HepG2 (cell line): ENCODE data around the gene CEBPB. TPM values are rescaled to one million over a fixed set of nuclear protein-coding genes. Genes with fewer than 3 reads are reported as not detected.
A peak's percentile ranks its signal among the peaks of the same experiment; 100 is the strongest.

Experiments used
- ELF1 ChIP-seq: sonication (generic); formaldehyde crosslinking; IDR thresholded peaks from 2 replicates; pipeline ENCODE4 v1.4.0; 2020; ENCODE audit warnings: missing genetic modification reagents
- EP300 ChIP-seq, 3 experiments: sonication (generic) in 1 of 3; formaldehyde crosslinking in 1 of 3; IDR thresholded peaks; 2 replicates each; pipeline versions ENCODE4 v1.5.1 to v1.6.1; 2011 to 2020; ENCODE audit warnings: low read depth in 2 of 3, low read length in 2 of 3, borderline replicate concordance in 1 of 3, improper control_type of control experiment in 1 of 3, mild to moderate bottlenecking in 1 of 3, missing genetic modification reagents in 1 of 3, moderate library complexity in 1 of 3
- KAT7 ChIP-seq: IDR thresholded peaks from 2 replicates; pipeline ENCODE4 v1.6.1; 2018; ENCODE audit warnings: borderline replicate concordance, missing compliant biosample characterization
- KMT2B ChIP-seq: IDR thresholded peaks from 2 replicates; pipeline ENCODE4 v1.6.1; 2016; ENCODE audit warnings: missing genetic modification reagents, missing compliant biosample characterization
- NCOA1 ChIP-seq: sonication (generic); formaldehyde crosslinking; IDR thresholded peaks from 2 replicates; pipeline ENCODE4 v1.9.0; 2021; ENCODE audit warnings: missing genetic modification reagents
- NR2C2 ChIP-seq: sonication (generic); formaldehyde crosslinking; IDR thresholded peaks from 2 replicates; pipeline ENCODE4 v1.4.0; 2020; ENCODE audit warnings: missing genetic modification reagents, mild to moderate bottlenecking, moderate library complexity, borderline replicate concordance
- PAF1 ChIP-seq: IDR thresholded peaks from 2 replicates; pipeline ENCODE4 v1.6.1; 2016; ENCODE audit warnings: missing genetic modification reagents, missing compliant biosample characterization
- PAWR ChIP-seq: sonication (generic); formaldehyde crosslinking; IDR thresholded peaks from 2 replicates; pipeline ENCODE4 v1.4.0; 2020; ENCODE audit warnings: missing genetic modification reagents, mild to moderate bottlenecking, borderline replicate concordance
- PHF21A ChIP-seq: sonication (generic); formaldehyde crosslinking; IDR thresholded peaks from 2 replicates; pipeline ENCODE4 v1.5.0; 2020; ENCODE audit warnings: mild to moderate bottlenecking, missing genetic modification reagents
- REPIN1 ChIP-seq: sonication (generic); formaldehyde crosslinking; IDR thresholded peaks from 2 replicates; pipeline ENCODE4 v1.8.0; 2022; ENCODE audit warnings: missing genetic modification reagents, low read depth, mild to moderate bottlenecking, borderline replicate concordance
- SRSF9 ChIP-seq: fragments of 200-400 bp; formaldehyde crosslinking; IDR thresholded peaks from 2 replicates; pipeline ENCODE4 v1.6.1; 2018; ENCODE audit warnings: borderline replicate concordance, mild to moderate bottlenecking, low read depth, low read length; ENCODE audit not compliant: insufficient read depth, poor library complexity, severe bottlenecking
- ZFP36 ChIP-seq: fragments of 150-350 bp; IDR thresholded peaks from 2 replicates; pipeline ENCODE4 v1.6.1; 2018; ENCODE audit warnings: borderline replicate concordance, low read length, low read depth; ENCODE audit not compliant: partially characterized antibody
- ZFP41 ChIP-seq: sonication (generic); formaldehyde crosslinking; IDR thresholded peaks from 2 replicates; pipeline ENCODE4 v1.4.0; 2020; ENCODE audit warnings: mild to moderate bottlenecking, missing genetic modification reagents, borderline replicate concordance
- ZNF224 ChIP-seq: sonication (generic); formaldehyde crosslinking; IDR thresholded peaks from 2 replicates; pipeline ENCODE4 v1.5.0; 2020; ENCODE audit warnings: mild to moderate bottlenecking, missing genetic modification reagents
- ZNF460 ChIP-seq: sonication (generic); formaldehyde crosslinking; IDR thresholded peaks from 2 replicates; pipeline ENCODE4 v1.5.1; 2020; ENCODE audit warnings: missing genetic modification reagents, mild to moderate bottlenecking, borderline replicate concordance
- polyA plus RNA-seq, 8 experiments: library from polyadenylated mRNA; depleted of rRNA in 3 of 8; stranded (reverse) in 7 of 8; unstranded in 1 of 8; fragments of >200 nt; fragmentation: Illumina TruSeq in 4 of 8; extraction: Trizol in 4 of 8; gene quantifications; 2 replicates each; pipeline versions ENCODE4 v1.2.1 to v1.2.3, GENCODE V29; 2011 to 2016; ENCODE audit warnings: low read depth in 4 of 8, missing spikeins in 1 of 8, mixed read lengths in 1 of 8; ENCODE audit not compliant: insufficient read depth in 1 of 8
- total RNA-seq, 5 experiments: library from RNA; depleted of rRNA; stranded (reverse); fragments of >200 nt; fragmentation: Illumina TruSeq; extraction: Trizol; gene quantifications; 2 replicates each; pipeline ENCODE4 v1.2.3, GENCODE V29; 2016; ENCODE audit warnings: low read depth in 1 of 5
- TF ChIP-seq, protein P1 (sequence below): sonication (generic); formaldehyde crosslinking; IDR thresholded peaks from 2 replicates; pipeline ENCODE4 v1.5.0; 2020; ENCODE audit warnings: mild to moderate bottlenecking, missing genetic modification reagents
- TF ChIP-seq, protein P2 (sequence below): sonication (generic); formaldehyde crosslinking; IDR thresholded peaks from 2 replicates; pipeline ENCODE4 v1.5.1; 2020; ENCODE audit warnings: missing genetic modification reagents, mild to moderate bottlenecking, borderline replicate concordance
- TF ChIP-seq, protein P3 (sequence below): sonication (generic); formaldehyde crosslinking; IDR thresholded peaks from 2 replicates; pipeline ENCODE4 v1.4.0; 2020; ENCODE audit warnings: low read depth, mild to moderate bottlenecking, missing genetic modification reagents
- TF ChIP-seq, protein P4 (sequence below): sonication (generic); formaldehyde crosslinking; IDR thresholded peaks from 2 replicates; pipeline ENCODE4 v1.5.0; 2020; ENCODE audit warnings: mild to moderate bottlenecking, missing genetic modification reagents, borderline replicate concordance

The CEBPB gene
- total and polyA plus RNA-seq, 2 of the 13 experiments (the other 11 are each of a cell fraction or from before 2014, with no cell fraction given), result 18.5 to 28.2 TPM

DNA sequence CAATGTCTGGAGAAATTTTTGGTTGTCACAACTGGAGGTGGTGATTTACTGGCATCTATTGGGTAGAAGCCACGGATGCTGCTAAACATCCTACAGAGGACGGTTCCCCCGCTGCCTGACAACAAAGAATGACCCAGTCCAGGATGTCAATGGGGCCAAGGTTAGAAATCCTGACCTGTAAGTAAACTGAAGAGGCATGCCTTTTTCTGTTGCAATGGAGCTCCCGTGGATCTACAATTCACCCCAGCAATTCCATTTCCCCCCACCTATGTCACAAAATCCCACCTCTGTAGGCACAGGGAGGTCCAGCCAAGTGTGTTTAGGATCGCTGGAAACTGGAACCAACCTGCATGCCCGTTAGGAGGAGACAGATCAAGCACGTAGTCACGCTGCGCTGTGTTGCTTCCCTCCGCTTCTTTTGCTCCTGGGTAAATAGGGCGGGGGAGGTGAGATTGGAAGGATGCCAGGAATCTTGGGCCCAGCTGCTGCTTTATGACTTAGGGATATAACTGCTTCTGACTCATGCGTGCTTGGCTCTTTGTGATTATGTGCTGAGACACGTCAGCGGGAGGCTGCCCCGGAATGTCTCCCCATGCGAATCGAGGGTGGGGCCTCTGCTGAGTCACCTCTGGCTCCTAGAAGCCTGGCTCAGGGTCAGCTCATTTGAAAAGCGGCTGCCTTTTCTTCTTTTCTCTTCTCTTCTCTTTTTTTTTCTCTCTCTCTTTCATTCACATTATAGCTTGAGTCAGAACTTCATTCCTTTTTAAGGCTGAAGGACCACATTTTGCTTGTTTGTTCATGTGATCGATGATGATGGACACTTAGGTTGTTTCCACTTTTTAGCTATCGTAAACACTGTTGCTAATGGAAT is 24.7 kb upstream of the CEBPB start (continued):
- TF ChIP-seq, protein P1, sequence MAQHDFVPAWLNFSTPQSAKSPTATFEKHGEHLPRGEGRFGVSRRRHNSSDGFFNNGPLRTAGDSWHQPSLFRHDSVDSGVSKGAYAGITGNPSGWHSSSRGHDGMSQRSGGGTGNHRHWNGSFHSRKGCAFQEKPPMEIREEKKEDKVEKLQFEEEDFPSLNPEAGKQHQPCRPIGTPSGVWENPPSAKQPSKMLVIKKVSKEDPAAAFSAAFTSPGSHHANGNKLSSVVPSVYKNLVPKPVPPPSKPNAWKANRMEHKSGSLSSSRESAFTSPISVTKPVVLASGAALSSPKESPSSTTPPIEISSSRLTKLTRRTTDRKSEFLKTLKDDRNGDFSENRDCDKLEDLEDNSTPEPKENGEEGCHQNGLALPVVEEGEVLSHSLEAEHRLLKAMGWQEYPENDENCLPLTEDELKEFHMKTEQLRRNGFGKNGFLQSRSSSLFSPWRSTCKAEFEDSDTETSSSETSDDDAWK (CRISPR knock-in tag), result no peak
- TF ChIP-seq NCOA1 (CRISPR knock-in tag) (no peak; the same call in 1 of the 2 replicates), SRSF9 (no peak), KAT7 (CRISPR knock-in tag) (peak; percentile 74; the same call in 1 of the 2 replicates), ELF1 (CRISPR knock-in tag) (peak; percentile 21; the same call in 1 of the 2 replicates), PAF1 (CRISPR knock-in tag) (no peak), NR2C2 (CRISPR knock-in tag) (peak; percentile 77; the same call in 1 of the 2 replicates), KMT2B (CRISPR knock-in tag) (peak; percentile 89), ZFP36 (no peak), EP300 (IDR thresholded peaks at IDR 0.05; ENCODE audit: low read depth in 2 of 2, low read length in 2 of 2) (peak in 1 of 2 experiments; percentile 83), EP300 (CRISPR knock-in tag; IDR thresholded peaks at IDR 0.05; ENCODE audit: borderline replicate concordance) (peak; percentile 75), PHF21A (CRISPR knock-in tag) (peak; percentile 99), REPIN1 (CRISPR knock-in tag) (peak; percentile 84; the same call in 1 of the 2 replicates), PAWR (CRISPR knock-in tag) (0 out of 2 replicates have a peak, but pooled peaks have one; percentile 22), ZNF224 (CRISPR knock-in tag) (peak; percentile 93; the same call in 1 of the 2 replicates), ZNF460 (CRISPR knock-in tag) (peak; percentile 62; the same call in 1 of the 2 replicates), ZFP41 (CRISPR knock-in tag) (no peak; the same call in 1 of the 2 replicates)
- TF ChIP-seq, protein P2, sequence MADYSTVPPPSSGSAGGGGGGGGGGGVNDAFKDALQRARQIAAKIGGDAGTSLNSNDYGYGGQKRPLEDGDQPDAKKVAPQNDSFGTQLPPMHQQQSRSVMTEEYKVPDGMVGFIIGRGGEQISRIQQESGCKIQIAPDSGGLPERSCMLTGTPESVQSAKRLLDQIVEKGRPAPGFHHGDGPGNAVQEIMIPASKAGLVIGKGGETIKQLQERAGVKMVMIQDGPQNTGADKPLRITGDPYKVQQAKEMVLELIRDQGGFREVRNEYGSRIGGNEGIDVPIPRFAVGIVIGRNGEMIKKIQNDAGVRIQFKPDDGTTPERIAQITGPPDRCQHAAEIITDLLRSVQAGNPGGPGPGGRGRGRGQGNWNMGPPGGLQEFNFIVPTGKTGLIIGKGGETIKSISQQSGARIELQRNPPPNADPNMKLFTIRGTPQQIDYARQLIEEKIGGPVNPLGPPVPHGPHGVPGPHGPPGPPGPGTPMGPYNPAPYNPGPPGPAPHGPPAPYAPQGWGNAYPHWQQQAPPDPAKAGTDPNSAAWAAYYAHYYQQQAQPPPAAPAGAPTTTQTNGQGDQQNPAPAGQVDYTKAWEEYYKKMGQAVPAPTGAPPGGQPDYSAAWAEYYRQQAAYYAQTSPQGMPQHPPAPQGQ (CRISPR knock-in tag), result no peak; the same call in 1 of the 2 replicates
- TF ChIP-seq, protein P3, sequence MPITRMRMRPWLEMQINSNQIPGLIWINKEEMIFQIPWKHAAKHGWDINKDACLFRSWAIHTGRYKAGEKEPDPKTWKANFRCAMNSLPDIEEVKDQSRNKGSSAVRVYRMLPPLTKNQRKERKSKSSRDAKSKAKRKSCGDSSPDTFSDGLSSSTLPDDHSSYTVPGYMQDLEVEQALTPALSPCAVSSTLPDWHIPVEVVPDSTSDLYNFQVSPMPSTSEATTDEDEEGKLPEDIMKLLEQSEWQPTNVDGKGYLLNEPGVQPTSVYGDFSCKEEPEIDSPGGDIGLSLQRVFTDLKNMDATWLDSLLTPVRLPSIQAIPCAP (CRISPR knock-in tag), result peak; percentile 38; the same call in 1 of the 2 replicates
- TF ChIP-seq, protein P4, sequence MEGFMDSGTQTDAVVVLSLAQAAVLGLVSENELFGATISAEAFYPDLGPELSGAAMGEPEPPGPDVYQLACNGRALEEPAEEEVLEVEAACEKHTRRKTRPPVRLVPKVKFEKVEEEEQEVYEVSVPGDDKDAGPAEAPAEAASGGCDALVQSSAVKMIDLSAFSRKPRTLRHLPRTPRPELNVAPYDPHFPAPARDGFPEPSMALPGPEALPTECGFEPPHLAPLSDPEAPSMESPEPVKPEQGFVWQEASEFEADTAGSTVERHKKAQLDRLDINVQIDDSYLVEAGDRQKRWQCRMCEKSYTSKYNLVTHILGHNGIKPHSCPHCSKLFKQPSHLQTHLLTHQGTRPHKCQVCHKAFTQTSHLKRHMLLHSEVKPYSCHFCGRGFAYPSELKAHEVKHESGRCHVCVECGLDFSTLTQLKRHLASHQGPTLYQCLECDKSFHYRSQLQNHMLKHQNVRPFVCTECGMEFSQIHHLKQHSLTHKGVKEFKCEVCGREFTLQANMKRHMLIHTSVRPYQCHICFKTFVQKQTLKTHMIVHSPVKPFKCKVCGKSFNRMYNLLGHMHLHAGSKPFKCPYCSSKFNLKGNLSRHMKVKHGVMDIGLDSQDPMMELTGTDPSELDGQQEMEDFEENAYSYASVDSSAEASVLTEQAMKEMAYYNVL (CRISPR knock-in tag), result peak; percentile 97
